ENCODE measurements around the gene MPHOSPH8.

The MPHOSPH8 gene

GRCh38 chr13:19633479-19634255, at the start of gene MPHOSPH8:
MPHOSPH8 (plus strand) TSS chr13:19633659; CDS start chr13:19633749, 90 bp downstream.
- POLR2A ChIA-PET: interaction anchor here (0.6 kb wide), 1 partner anchor 438 kb away, joined by 3 read pairs; no protein-coding TSS in a partner anchor
- peak; percentile 98 for DNase-seq (ENCODE audit: extremely low spot score)
- CTCF ChIA-PET: interaction anchor here (0.9 to 1.5 kb wide), 4 partner anchors 10 to 433 kb away, joined by 3 to 6 read pairs (median 3); no protein-coding TSS in a partner anchor
- no peak for TF ChIP-seq CTCF (IDR thresholded peaks at IDR 0.05; ENCODE audit: control extremely low read depth, extremely low read depth, low read depth, missing control alignments)

GRCh38 chr13:19586904-19587634, 46.4 kb upstream of the MPHOSPH8 start:
- CTCF ChIA-PET: interaction anchor here (0.6 to 2.4 kb wide), 11 partner anchors 8 to 254 kb away, joined by 3 to 23 read pairs (median 3); no protein-coding TSS in a partner anchor
- peak; percentile 31 for TF ChIP-seq CTCF (IDR thresholded peaks at IDR 0.05; ENCODE audit: control extremely low read depth, extremely low read depth, low read depth, missing control alignments)
- DNase-seq (ENCODE audit: extremely low spot score): peak; percentile 76
- POLR2A ChIA-PET: no interaction called here

GRCh38 chr13:19587635-19588300, 45.7 kb upstream of the MPHOSPH8 start:
- ChIA-PET POLR2A (no interaction called here), CTCF (interaction anchor here (0.6 to 2.4 kb wide), 11 partner anchors 9 to 255 kb away, joined by 3 to 23 read pairs (median 3); no protein-coding TSS in a partner anchor)
- TF ChIP-seq CTCF (IDR thresholded peaks at IDR 0.05; ENCODE audit: control extremely low read depth, extremely low read depth, low read depth, missing control alignments): peak; percentile 62
- DNase-seq (ENCODE audit: extremely low spot score): peak; percentile 50

GRCh38 chr13:19589312-19589711, 44.1 kb upstream of the MPHOSPH8 start:
- ChIA-PET POLR2A (no interaction called here), CTCF (interaction anchor here (1.2 to 2.4 kb wide), 2 partner anchors 8 to 29 kb away, joined by 3 to 14 read pairs; no protein-coding TSS in a partner anchor)
- TF ChIP-seq CTCF (IDR thresholded peaks at IDR 0.05; ENCODE audit: control extremely low read depth, extremely low read depth, low read depth, missing control alignments): no peak
- no peak for DNase-seq (ENCODE audit: extremely low spot score)

GRCh38 chr13:19590423-19590822, 43.0 kb upstream of the MPHOSPH8 start:
- no peak for DNase-seq (ENCODE audit: extremely low spot score)
- no peak for TF ChIP-seq CTCF (IDR thresholded peaks at IDR 0.05; ENCODE audit: control extremely low read depth, extremely low read depth, low read depth, missing control alignments)
- CTCF ChIA-PET: interaction anchor here (0.9 to 1.2 kb wide), 2 partner anchors 11 to 28 kb away, joined by 3 read pairs; no protein-coding TSS in a partner anchor
- POLR2A ChIA-PET: no interaction called here

GRCh38 chr13:19591864-19592263, 41.6 kb upstream of the MPHOSPH8 start:
- CTCF ChIA-PET: interaction anchor here (1.5 kb wide), 1 partner anchor 10 kb away, joined by 5 read pairs; no protein-coding TSS in a partner anchor
- TF ChIP-seq CTCF (IDR thresholded peaks at IDR 0.05; ENCODE audit: control extremely low read depth, extremely low read depth, low read depth, missing control alignments): no peak
- POLR2A ChIA-PET: no interaction called here
- DNase-seq (ENCODE audit: extremely low spot score): no peak

All from GM10248 (cell line).